Neuron (in vitro differentiated cells): ENCODE data around the gene YTHDC2.

Experiments
- H2AFZ ChIP-seq: one replicate; pipeline ENCODE4 v1.6.1; 2013; ENCODE audit warnings: low read depth, mild to moderate bottlenecking, inconsistent platforms, low read length, moderate library complexity
- H3K27me3 ChIP-seq: one replicate; pipeline ENCODE4 v1.6.1; 2013; ENCODE audit warnings: low read length; ENCODE audit not compliant: insufficient read depth
- H3K36me3 ChIP-seq: one replicate; pipeline ENCODE4 v1.6.1; 2013; ENCODE audit warnings: low read length; ENCODE audit not compliant: insufficient read depth
- H3K4me1 ChIP-seq: one replicate; pipeline ENCODE4 v1.6.1; 2013; ENCODE audit warnings: low read length; ENCODE audit not compliant: insufficient read depth
- H3K4me3 ChIP-seq: 2 replicates; pipeline ENCODE4 v1.5.1; 2013; ENCODE audit warnings: mild to moderate bottlenecking, low read length, moderate library complexity
- H3K9me3 ChIP-seq: one replicate; pipeline ENCODE4 v1.6.1; 2013; ENCODE audit warnings: low read length

Gene YTHDC2

DNA sequence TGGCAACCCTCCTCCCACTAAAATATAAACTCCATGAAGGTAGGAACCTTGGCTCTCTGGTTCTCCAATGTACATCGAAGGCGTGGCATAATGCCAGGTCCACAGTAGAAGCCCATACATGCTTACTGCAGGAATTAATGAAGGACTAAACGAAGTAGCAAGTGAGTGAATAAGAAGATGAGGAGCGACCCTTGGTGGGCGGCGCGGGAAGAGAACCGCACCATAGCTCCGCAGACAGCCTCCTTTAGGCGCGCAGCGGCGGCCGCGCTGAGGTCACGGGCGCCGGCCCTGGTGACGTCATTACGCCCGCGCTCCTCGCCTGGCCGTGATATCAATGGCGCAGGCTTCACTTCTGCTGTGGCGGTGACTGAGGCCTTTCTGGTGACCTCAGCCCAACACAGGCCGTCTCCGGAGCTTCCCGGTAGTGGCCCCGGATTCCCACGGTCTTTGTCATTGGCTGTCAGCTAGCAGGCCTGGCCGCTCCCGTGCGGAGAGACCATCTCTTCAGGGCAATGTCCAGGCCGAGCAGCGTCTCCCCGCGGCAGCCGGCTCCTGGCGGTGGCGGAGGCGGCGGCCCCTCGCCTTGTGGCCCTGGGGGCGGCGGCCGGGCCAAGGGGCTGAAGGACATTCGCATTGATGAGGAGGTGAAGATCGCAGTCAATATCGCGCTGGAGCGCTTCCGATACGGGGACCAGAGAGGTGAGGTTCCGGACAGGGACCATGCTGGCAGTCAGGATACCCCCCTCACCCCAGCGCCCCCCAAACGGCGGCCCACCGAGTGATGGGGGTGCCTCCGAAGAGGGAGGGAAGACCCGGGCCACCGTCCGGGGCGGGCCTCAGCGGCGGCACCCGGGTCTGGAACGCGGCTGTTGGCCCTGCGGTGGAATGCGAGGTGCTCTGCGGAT lies at the start of gene YTHDC2:
YTHDC2 (plus strand) TSS at position 311 of the 905 bp plus-strand sequence; CDS start at position 513, 202 bp downstream.
- Histone ChIP-seq H3K27me3 (no peaks in the 10 kb centered on the region), H3K36me3 (peaks cover 22% of the 10 kb centered on the region), H3K9me3 (no peaks in the 10 kb centered on the region), H3K4me3 (peak within 1 kb of the TSS; percentile 74), H2AFZ (peak within 1 kb of the TSS; percentile 83), H3K4me1 (peaks cover 9% of the 10 kb centered on the region)

DNA sequence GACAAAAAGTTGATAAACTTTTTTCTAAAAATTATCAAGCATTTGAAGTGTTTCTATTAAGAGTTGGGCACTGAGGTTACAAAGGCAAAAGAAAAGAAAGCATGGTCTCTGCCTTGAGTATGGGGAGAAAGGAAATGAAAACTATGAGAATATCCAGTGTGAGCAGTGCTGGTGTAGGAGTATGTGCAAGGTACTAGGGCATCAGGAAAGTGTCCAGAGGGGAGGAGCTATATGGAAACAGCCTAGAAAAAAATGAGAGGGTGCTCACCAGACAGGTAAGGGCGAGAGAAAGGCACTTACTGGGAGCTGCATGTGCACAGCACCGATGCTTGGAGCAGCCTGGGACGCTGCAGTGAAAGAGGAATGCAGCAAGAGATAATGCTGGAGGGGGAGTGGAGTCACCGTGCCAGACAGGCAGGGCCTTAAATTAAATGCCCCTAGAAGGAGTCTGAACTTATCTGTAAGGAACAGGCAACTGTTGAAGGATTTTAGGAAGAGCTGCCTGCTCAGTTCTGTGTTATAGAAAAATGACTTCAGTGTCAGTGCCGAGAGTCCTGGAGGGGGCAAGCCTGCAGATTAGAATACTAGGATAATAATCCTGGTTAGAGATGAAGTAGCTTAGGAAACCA lies 39.3 kb upstream of the YTHDC2 start:
- Histone ChIP-seq H2AFZ (no peak overlapping the region), H3K9me3 (peaks cover 4% of the 10 kb centered on the region), H3K4me3 (no peak overlapping the region), H3K36me3 (no peaks in the 10 kb centered on the region), H3K27me3 (no peaks in the 10 kb centered on the region), H3K4me1 (peaks cover 4% of the 10 kb centered on the region)

DNA sequence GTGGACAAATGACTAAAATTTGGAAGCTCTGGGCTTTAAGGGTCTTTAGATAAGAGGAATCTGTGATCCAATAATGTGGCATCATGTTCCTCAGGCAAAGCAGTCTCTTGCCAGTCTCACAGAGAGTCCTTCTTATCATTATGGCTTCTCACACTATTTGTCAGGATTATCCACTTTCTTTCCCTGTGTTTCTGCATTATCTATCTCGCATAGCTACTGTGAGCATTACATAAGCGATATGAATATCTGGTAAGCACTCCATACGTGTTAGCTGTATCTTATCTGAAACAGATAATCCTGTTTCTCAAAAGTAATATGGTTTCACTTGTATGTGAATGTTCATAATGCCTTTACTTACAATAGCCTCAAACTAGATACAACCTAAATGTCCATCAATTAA lies 34.8 kb upstream of the YTHDC2 start:
- no peaks in the 10 kb centered on the region for H3K27me3 ChIP-seq
- H2AFZ ChIP-seq = no peak overlapping the region
- no peak overlapping the region for H3K4me3 ChIP-seq
- H3K36me3 ChIP-seq = no peaks in the 10 kb centered on the region
- peaks cover 4% of the 10 kb centered on the region for H3K4me1 ChIP-seq
- peaks cover 1% of the 10 kb centered on the region for H3K9me3 ChIP-seq

DNA sequence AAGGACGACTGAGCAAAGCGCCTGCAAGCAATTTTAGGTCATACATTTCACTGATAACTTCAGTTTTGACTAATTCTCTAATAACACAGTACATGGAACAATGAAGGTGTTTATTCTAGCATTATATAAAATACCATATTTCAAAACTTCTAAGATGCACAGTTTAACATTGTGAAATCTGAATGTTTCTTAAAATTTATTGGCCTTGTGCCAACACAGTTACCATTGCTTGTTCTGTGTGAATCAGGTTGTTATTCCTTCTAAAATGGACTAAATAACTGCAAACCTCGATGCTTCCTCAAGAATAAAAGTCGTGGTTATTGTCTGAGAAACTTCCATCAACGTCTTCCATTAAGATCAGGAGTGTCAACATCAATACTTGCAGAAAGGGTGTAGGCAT lies 33.3 kb upstream of the YTHDC2 start:
- Histone ChIP-seq H3K36me3 (no peaks in the 10 kb centered on the region), H3K9me3 (peaks cover 2% of the 10 kb centered on the region), H3K27me3 (no peaks in the 10 kb centered on the region), H3K4me3 (no peak overlapping the region), H2AFZ (no peak overlapping the region), H3K4me1 (no peaks in the 10 kb centered on the region)

DNA sequence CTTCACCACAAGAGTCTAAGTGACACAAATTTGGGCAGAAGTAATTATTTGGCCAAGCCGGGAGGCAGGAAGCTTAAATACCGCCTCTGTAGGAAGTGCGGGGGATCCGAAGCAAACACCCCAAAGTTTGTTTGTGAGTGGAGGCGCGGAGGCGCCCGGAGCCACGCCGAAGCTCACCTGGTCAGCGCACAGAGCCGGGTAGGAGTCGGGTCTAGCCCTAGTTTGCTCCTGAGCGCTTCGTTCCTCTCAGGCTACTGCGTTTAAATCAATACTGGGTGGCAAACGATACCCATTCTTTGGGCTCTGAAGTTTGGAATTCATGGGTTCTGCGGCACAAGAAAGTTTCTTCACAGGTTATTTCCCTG lies 26.1 kb upstream of the YTHDC2 start:
- Histone ChIP-seq H3K4me1 (peaks cover 4% of the 10 kb centered on the region), H2AFZ (peak overlapping the region; percentile 94), H3K9me3 (peaks cover 11% of the 10 kb centered on the region), H3K27me3 (no peaks in the 10 kb centered on the region), H3K4me3 (peak overlapping the region; percentile 53), H3K36me3 (no peaks in the 10 kb centered on the region)

DNA sequence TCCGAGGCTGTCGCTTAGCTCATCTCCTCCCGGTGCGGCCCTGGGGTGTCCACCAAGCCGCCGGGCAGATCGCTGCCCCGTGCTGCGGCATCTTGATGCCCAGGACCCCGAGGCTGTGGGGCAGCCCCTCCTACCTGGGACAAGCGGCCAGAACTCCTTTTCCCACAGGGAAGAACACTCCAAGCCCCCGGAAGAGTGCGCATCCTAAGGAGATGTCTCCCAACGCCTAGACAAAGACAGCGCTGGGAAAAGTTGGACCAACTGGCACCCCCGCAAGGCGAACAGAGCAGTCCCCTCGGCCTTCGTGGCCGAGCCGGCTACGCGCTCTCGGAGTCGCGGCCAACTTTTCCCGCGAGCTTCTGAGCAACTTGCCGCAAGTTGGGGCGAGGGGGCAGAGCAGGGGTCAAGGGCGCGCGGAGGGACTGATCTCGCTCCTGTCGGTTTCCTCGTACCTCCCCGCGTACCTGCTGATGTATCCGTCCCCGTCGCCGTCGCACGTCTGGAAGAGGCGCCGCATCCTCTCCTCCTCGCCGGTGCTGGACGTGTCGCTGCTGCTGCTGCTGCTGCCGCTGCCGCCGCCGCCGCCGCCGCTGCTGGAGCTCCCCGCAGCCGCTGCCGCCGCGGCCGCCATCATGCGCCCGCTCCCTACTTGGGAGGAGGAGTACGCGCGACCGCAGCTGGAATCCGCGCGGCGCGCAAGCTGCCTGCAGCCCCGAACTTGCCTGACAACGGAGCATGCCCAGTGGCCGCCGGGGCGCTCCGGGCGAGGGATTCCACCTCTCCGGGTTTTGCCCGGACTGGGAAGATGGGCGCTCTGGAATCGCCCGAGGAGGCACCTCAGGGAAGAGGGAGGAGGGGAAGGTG lies 25.5 kb upstream of the YTHDC2 start, which contains the start of gene MCC:
MCC (minus strand) TSS at position 673 of the 864 bp plus-strand sequence.
- no peaks in the 10 kb centered on the region for H3K36me3 ChIP-seq
- H3K4me1 ChIP-seq = peaks cover 4% of the 10 kb centered on the region
- peaks cover 11% of the 10 kb centered on the region for H3K9me3 ChIP-seq
- no peaks in the 10 kb centered on the region for H3K27me3 ChIP-seq
- H3K4me3 ChIP-seq = peak within 1 kb of the TSS; percentile 53
- peak within 1 kb of the TSS; percentile 94 for H2AFZ ChIP-seq

DNA sequence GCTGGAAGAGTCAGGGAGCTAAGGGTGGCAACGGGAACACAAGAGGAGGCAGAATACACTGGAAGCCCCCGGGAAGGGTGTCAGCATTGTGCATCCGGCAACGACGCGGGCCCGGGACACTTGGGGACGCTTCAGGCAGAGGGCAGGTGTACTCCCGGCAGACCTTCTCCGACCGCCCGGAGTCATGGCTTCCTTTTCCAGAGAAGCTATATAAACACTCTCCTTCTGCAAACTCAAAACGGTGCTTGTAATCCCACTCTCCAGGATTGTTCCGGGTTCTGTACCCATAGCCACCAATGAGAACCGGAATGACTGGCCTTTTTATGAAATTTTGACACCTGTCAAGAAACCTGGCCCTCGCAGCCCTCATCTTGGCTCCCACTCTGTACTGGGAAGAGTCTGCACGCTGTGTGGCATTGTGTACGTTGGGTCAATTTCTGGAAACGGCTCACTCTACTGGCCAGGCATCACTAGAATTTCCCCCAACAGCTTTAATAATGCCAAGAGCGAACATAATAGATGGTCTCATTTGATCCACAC lies 24.8 kb upstream of the YTHDC2 start:
- no peaks in the 10 kb centered on the region for H3K27me3 ChIP-seq
- H3K36me3 ChIP-seq = no peaks in the 10 kb centered on the region
- peak overlapping the region; percentile 94 for H2AFZ ChIP-seq
- peaks cover 9% of the 10 kb centered on the region for H3K9me3 ChIP-seq
- peaks cover 4% of the 10 kb centered on the region for H3K4me1 ChIP-seq
- H3K4me3 ChIP-seq = peak overlapping the region; percentile 53

DNA sequence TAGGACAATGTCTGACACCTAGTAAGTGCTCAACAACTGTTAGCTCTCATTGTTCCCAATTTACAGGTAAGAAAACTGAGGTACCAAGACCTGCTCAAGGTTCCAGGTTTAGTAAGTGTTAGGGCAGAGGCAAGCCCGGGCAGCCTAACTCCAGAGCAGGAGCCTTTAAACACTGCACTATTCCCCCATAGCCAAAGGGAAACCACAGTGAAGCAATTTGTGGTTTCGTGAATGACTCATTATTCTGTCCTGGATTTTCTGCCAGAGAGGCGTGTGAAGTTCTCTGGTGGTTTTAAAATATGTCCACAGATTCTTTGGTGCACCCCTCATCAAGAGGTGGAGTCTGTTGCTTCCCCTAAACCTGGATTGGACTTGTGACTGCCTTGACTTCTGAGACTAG lies 24.2 kb upstream of the YTHDC2 start:
- Histone ChIP-seq H3K4me3 (no peak overlapping the region), H3K27me3 (no peaks in the 10 kb centered on the region), H2AFZ (no peak overlapping the region), H3K36me3 (no peaks in the 10 kb centered on the region), H3K4me1 (peaks cover 4% of the 10 kb centered on the region), H3K9me3 (peaks cover 9% of the 10 kb centered on the region)

DNA sequence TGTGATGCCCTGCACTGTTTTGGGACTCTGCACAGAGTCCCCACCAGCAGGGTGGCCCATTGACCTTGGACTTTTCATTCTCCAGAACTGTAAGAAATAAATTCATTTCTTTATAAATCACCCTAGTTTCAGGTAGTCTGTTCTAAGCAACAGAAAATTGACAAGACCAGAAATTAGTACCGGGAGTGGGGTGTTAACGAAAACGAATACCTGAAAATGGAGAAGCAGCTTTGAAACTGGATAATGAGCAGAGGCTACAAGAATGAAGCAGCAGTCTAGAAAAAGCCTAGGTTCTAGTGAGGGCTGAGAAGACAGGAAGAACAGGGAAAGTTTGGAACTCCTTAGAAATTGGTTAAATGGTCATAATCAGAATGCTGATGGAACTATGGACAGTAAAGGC lies 23.2 kb upstream of the YTHDC2 start:
- no peak overlapping the region for H2AFZ ChIP-seq
- H3K36me3 ChIP-seq = no peaks in the 10 kb centered on the region
- H3K9me3 ChIP-seq = peaks cover 9% of the 10 kb centered on the region
- H3K27me3 ChIP-seq = no peaks in the 10 kb centered on the region
- H3K4me3 ChIP-seq = no peak overlapping the region
- peaks cover 4% of the 10 kb centered on the region for H3K4me1 ChIP-seq

DNA sequence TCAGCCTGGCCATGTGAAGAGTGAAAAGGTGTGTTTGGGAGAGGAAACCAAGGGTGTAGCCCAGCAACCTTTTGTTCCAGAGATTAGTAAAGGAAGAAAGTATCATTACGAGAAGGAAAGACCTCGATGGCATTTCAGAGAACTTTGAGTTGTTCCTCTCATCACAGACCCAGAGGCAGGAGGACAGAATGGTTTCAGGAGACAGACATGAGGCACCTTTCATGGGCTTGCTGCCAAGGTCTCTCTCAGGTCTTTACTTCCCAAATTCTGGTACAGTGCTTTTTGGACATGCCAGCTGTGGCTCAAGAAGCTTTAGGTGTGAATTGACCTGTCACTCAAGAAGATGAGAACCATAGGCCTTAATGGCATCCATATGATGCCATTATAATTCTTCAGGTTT lies 22.5 kb upstream of the YTHDC2 start:
- peaks cover 9% of the 10 kb centered on the region for H3K9me3 ChIP-seq
- H3K4me3 ChIP-seq = no peak overlapping the region
- peaks cover 4% of the 10 kb centered on the region for H3K4me1 ChIP-seq
- H3K27me3 ChIP-seq = no peaks in the 10 kb centered on the region
- no peaks in the 10 kb centered on the region for H3K36me3 ChIP-seq
- no peak overlapping the region for H2AFZ ChIP-seq

DNA sequence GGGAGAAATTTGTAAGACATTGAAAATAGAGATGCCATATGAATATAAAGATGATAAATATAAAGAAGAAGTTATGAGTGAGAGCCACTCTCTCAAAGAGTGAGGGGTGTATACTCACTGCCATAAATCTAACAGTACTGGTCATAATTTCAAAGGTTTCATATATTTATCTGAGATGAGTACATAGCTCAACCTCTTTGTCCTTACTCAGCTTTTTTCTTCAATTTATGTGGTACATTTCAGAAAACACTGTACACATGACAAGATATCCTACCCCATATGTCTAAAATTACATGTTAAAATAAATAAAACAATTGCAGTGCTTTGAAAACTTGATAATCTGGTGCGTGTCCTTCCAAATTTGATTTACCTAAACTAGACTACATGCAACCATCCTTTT lies 20.0 kb upstream of the YTHDC2 start:
- H3K4me3 ChIP-seq = no peak overlapping the region

DNA sequence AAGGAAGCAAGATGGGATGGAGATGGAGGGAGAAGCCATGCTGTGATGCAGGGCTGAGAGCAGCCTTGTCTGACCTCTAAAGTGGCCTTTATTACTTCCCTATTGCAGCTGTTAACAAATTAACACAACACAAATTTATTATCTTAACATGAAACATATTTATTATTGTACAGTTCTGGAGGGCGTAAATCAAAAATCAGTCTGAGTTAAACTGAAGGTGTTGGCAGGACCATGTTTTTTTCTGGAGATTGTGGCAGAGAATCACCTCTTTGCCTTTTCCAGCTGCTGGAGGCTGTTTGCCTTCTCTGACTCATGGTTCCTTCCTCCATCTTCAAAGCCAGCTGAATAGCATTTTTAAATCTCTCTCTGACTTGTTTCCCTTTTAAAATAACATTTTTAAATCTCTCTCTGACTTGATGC lies 18.1 kb upstream of the YTHDC2 start:
- H3K36me3 ChIP-seq = no peaks in the 10 kb centered on the region
- no peaks in the 10 kb centered on the region for H3K4me1 ChIP-seq
- H2AFZ ChIP-seq = no peak overlapping the region
- H3K27me3 ChIP-seq = no peaks in the 10 kb centered on the region
- no peak overlapping the region for H3K4me3 ChIP-seq
- peaks cover 2% of the 10 kb centered on the region for H3K9me3 ChIP-seq

More for the DNA sequence above, 20.0 kb upstream of the YTHDC2 start:
- Histone ChIP-seq H2AFZ (no peak overlapping the region), H3K27me3 (no peaks in the 10 kb centered on the region), H3K4me1 (peaks cover 4% of the 10 kb centered on the region), H3K9me3 (peaks cover 9% of the 10 kb centered on the region), H3K36me3 (no peaks in the 10 kb centered on the region)
